ENCODE results near the gene BLVRB. TPM values are rescaled to one million over a fixed set of nuclear protein-coding genes. Genes with fewer than 3 reads are reported as not detected.
"Not testable (repeated sequence)": the region's sequence is repeated elsewhere in the genome, so short reads cannot be mapped to it uniquely, and the experiment has no call there.

The BLVRB gene
- total and polyA plus RNA-seq, 9 of the 15 experiments (the other 6 are each of a cell fraction or from before 2014, with no cell fraction given): 81.1 to 749 (median 331) TPM

DNA sequence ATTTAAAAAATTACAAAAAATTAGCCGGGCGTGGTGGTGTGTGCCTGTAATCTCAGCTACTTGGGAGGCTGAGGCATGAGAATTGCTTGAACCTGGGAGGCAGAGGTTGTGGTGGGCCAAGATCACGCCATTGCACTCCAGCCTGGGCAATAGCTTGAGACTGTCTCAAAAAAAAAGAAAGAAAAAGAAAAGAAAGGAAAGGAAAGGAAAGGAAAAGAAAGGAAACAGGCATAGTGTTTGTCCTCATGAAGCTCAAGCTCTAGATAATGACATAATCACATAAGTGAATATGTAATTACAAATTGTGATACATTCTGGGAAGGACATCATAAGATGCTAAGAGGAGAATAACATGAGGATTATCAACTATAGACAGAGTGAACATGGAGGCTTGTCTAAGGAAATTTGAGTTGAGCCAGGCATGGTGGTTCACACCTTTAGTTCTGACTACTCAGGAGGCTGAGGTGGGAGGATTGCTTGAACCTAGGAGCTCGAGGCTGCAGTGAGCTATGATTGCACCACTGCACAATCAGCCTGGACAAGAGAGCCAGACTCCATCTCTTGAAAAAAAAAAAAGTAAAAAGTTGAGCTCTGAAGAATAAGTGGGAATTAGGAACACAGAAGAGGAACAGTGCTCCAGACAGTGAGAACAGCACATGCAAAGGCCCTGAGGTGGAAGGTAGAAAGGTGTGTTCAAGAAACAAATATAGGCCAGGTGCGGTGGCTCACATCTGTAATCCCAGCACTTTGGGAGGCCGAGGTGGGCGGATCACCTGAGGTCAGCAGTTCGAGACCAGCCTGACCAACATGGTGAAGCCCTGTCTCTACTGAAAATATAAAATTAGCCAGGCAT, 35.4 kb upstream of the BLVRB start:
- H3K4me2 ChIP-seq (ENCODE audit: insufficient read depth, low read length); in situ Hi-C loops (cut with MboI); H3K9ac ChIP-seq (ENCODE audit: insufficient read depth in 1 of 2, low read depth in 2 of 2, low read length in 2 of 2); intact Hi-C loops (cut with micrococcal nuclease); H3K27me3 ChIP-seq (ENCODE audit: control insufficient read depth in 2 of 2, insufficient read depth in 2 of 2, low read length in 2 of 2); BruUV-seq (replicated peaks); H3K79me2 ChIP-seq (ENCODE audit: control insufficient read depth, insufficient read depth, low read length); ATAC-seq; H2AFZ ChIP-seq (ENCODE audit: low read depth, low read length); H3K9me3 ChIP-seq (replicated peaks; ENCODE audit: control insufficient read depth, insufficient read depth, low read depth, low read length); CTCF ChIA-PET (ENCODE audit: low intra/inter-chr PET ratio); H3K36me3 ChIP-seq (ENCODE audit: control insufficient read depth, insufficient read depth, low read length); H3K9me1 ChIP-seq (ENCODE audit: control insufficient read depth, insufficient read depth, low read length); H3K27ac ChIP-seq (ENCODE audit: extremely low read depth, low read depth, low read length); DNase-seq (ENCODE audit: extremely low read depth in 1 of 4, low spot score in 3 of 4); H4K20me1 ChIP-seq (replicated peaks; ENCODE audit: control insufficient read depth, insufficient read depth, low read length); H3K4me3 ChIP-seq; FAIRE-seq: not testable (repeated sequence)
- WGBS (ENCODE audit: insufficient coverage, low coverage, missing lambda C conversion rate): 28% methylated on average over 8 of the region's 8 CpGs
- POLR2A ChIA-PET: interaction anchor here (0.9 to 1.2 kb wide), 2 partner anchors 9 to 12 kb away, joined by 3 to 6 read pairs; no protein-coding TSS in a partner anchor
- H3K4me1 ChIP-seq (replicated peaks in 1 of 2; ENCODE audit: control insufficient read depth in 2 of 2, insufficient read depth in 2 of 2, low read length in 2 of 2): peaks cover 0 to 10% of the 10 kb centered on the region in 2 experiments; a peak in 2 of 5 replicates
- TF ChIP-seq RBM25 (IDR thresholded peaks at IDR 0.05; ENCODE audit: low read depth, low read length, severe bottlenecking) (peak; percentile 51), ZNF121 (CRISPR knock-in tag; conservative IDR thresholded peaks at IDR 0.05) (peak; percentile 47)

DNA sequence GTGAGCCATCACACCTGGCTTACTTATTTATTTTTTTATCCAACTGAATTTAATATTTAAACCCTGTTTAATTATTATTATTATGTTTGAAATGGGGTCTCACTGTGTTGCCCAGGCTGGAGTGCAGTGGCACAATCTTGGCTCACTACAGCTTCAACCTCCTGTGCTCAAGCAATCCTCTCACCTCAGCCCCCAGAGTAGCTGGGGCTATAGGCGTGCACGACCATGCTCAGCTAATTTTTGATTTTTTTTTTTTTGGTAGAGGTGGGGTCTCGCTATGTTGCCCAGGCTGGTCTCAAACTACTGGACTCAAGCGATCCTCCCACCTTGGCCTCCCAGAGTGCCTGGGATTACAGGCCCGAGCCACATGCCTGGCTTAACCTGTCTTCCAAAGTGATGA, 33.8 kb upstream of the BLVRB start:
- Histone ChIP-seq H3K27me3 (ENCODE audit: control insufficient read depth in 2 of 2, insufficient read depth in 2 of 2, low read length in 2 of 2) (no peaks in the 10 kb centered on the region), H3K9ac (ENCODE audit: insufficient read depth in 1 of 2, low read depth in 2 of 2, low read length in 2 of 2) (no peak overlapping the region), H2AFZ (ENCODE audit: low read depth, low read length) (no peak overlapping the region), H3K27ac (ENCODE audit: extremely low read depth, low read depth, low read length) (no peak overlapping the region), H3K4me1 (replicated peaks in 1 of 2; ENCODE audit: control insufficient read depth in 2 of 2, insufficient read depth in 2 of 2, low read length in 2 of 2) (peaks cover 0 to 8% of the 10 kb centered on the region in 2 experiments; a peak in 2 of 5 replicates), H3K4me2 (ENCODE audit: insufficient read depth, low read length) (no peak overlapping the region), H3K9me3 (replicated peaks; ENCODE audit: control insufficient read depth, insufficient read depth, low read depth, low read length) (no peaks in the 10 kb centered on the region), H3K36me3 (ENCODE audit: control insufficient read depth, insufficient read depth, low read length) (no peaks in the 10 kb centered on the region), H3K4me3 (no peak overlapping the region), H3K79me2 (ENCODE audit: control insufficient read depth, insufficient read depth, low read length) (no peaks in the 10 kb centered on the region), H4K20me1 (replicated peaks; ENCODE audit: control insufficient read depth, insufficient read depth, low read length) (no peaks in the 10 kb centered on the region), H3K9me1 (ENCODE audit: control insufficient read depth, insufficient read depth, low read length) (no peaks in the 10 kb centered on the region)
- in situ Hi-C loops (cut with MboI): no loop called here
- CTCF ChIA-PET (ENCODE audit: low intra/inter-chr PET ratio): no interaction called here
- DNase-seq (ENCODE audit: extremely low read depth in 1 of 4, low spot score in 3 of 4) (no peak), ATAC-seq (no peak), FAIRE-seq (no peak)
- intact Hi-C loops (cut with micrococcal nuclease): no loop called here
- peak; percentile 62 for TF ChIP-seq BCOR (IDR thresholded peaks at IDR 0.05)
- TF ChIP-seq NBN (IDR thresholded peaks at IDR 0.05; ENCODE audit: low read depth): no peak
- TF ChIP-seq ETV5 (CRISPR knock-in tag; IDR thresholded peaks at IDR 0.05; ENCODE audit: low read depth): no peak
- peak; percentile 98 for TF ChIP-seq ZNF121 (CRISPR knock-in tag; conservative IDR thresholded peaks at IDR 0.05)
- no peak for TF ChIP-seq ZNF143 (CRISPR knock-in tag; IDR thresholded peaks at IDR 0.05)
- WGBS (ENCODE audit: insufficient coverage, low coverage, missing lambda C conversion rate): 17% methylated on average over 5 of the region's 5 CpGs
- POLR2A ChIA-PET: interaction anchor here (0.7 kb wide), 1 partner anchor 34 kb away, joined by 3 read pairs; the partner anchor contains the start of gene BLVRB
- BruUV-seq (replicated peaks): no TSS peak

All from K562 (cell line).